Measurements from ENCODE around the gene PCSK9.

- TF ChIP-seq POLR2A (IDR thresholded peaks at IDR 0.05) = no peak
- TF ChIP-seq, protein P1, sequence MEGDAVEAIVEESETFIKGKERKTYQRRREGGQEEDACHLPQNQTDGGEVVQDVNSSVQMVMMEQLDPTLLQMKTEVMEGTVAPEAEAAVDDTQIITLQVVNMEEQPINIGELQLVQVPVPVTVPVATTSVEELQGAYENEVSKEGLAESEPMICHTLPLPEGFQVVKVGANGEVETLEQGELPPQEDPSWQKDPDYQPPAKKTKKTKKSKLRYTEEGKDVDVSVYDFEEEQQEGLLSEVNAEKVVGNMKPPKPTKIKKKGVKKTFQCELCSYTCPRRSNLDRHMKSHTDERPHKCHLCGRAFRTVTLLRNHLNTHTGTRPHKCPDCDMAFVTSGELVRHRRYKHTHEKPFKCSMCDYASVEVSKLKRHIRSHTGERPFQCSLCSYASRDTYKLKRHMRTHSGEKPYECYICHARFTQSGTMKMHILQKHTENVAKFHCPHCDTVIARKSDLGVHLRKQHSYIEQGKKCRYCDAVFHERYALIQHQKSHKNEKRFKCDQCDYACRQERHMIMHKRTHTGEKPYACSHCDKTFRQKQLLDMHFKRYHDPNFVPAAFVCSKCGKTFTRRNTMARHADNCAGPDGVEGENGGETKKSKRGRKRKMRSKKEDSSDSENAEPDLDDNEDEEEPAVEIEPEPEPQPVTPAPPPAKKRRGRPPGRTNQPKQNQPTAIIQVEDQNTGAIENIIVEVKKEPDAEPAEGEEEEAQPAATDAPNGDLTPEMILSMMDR (IDR thresholded peaks at IDR 0.05) = no peak
Measured at GRCh38 chr1:55000110-55001085, 39.0 kb upstream of the PCSK9 start.
